Fibroblast of lung (primary cell): ENCODE results near the gene ECT2.

Source experiments
- EZH2 ChIP-seq: IDR thresholded peaks from 2 replicates; pipeline ENCODE4 v1.5.1; 2012; ENCODE audit warnings: low read length, control low read depth, mild to moderate bottlenecking; ENCODE audit errors: missing control alignments
- TF ChIP-seq, protein P1 (sequence below), 2 donors: IDR thresholded peaks in 1 of 2; conservative IDR thresholded peaks in 1 of 2; 1 replicate in 1 of 2; 2 replicates in 1 of 2; pipeline ENCODE4 v1.5.1; 2011 to 2012; ENCODE audit warnings: low read length in 2 of 2, control low read depth in 1 of 2, inconsistent platforms in 1 of 2, low read depth in 1 of 2, mild to moderate bottlenecking in 1 of 2

DNA sequence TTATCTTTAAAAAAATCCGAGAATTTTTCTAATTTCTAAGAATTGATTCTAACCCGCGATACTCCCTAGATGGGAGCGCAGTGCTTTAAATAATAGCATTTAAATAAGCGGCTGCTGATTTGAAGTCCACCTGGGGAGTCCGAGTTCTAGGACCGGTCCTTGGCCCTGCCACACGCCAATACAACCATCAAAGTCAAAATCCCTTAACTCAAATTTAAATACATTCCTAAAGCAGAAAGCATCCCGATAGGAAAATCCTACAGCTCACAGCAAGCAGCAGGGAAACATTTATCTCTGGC, 508 bp upstream of the ECT2 start:
- TF ChIP-seq, protein P1, sequence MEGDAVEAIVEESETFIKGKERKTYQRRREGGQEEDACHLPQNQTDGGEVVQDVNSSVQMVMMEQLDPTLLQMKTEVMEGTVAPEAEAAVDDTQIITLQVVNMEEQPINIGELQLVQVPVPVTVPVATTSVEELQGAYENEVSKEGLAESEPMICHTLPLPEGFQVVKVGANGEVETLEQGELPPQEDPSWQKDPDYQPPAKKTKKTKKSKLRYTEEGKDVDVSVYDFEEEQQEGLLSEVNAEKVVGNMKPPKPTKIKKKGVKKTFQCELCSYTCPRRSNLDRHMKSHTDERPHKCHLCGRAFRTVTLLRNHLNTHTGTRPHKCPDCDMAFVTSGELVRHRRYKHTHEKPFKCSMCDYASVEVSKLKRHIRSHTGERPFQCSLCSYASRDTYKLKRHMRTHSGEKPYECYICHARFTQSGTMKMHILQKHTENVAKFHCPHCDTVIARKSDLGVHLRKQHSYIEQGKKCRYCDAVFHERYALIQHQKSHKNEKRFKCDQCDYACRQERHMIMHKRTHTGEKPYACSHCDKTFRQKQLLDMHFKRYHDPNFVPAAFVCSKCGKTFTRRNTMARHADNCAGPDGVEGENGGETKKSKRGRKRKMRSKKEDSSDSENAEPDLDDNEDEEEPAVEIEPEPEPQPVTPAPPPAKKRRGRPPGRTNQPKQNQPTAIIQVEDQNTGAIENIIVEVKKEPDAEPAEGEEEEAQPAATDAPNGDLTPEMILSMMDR (conservative IDR thresholded peaks at IDR 0.05 in 1 of 2, IDR thresholded peaks at IDR 0.05 in 1 of 2; ENCODE audit: low read depth in 1 of 2, low read length in 2 of 2): no peak
- no peak for TF ChIP-seq EZH2
